GM21360 (cell line): Measurements from ENCODE around the gene SUSD4.

ENCODE experiments used
- ATAC-seq: cut with Tn5 transposase; IDR thresholded peaks from one replicate; pipeline ENCODE4 v1.9.1; 2021; ENCODE audit warnings: mild to moderate bottlenecking, moderate library complexity; ENCODE audit not compliant: unreplicated experiment

SUSD4 gene

DNA sequence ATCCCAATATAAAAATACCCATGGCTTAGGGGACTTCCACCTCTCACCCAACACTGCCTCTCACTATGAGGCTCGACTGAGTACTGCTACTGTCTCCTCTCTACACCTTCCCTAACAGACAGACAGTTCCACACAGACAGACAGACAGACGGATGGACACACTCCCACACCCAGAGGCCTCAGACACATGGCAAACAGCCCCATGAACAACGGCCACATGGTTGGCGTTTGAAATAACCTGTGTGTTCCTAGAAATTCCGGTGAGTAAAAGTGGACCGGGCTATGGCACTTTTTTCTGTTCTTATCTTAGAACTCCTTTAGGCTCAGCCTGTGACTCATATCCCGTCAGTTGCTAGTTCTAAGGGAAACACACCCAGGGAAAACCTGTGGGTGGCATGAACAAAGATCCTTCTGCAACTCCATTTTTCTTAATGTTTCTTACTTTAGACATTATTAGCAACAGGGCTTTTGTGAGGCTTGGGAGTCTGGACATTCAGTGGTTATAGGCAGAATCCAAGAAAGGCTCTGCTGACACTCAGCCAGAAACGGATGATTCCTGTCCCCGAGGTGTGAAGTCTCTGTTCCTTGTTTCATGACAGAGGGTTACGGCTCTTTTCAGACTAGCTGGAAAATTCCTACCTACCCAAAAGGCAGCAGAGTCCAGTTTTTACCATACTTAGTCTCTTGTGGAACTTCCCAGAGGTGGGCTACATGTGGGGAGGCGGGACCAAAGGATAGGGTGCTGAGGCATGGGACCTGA, 130.4 kb downstream of the SUSD4 start:
- ATAC-seq, result no peak

DNA sequence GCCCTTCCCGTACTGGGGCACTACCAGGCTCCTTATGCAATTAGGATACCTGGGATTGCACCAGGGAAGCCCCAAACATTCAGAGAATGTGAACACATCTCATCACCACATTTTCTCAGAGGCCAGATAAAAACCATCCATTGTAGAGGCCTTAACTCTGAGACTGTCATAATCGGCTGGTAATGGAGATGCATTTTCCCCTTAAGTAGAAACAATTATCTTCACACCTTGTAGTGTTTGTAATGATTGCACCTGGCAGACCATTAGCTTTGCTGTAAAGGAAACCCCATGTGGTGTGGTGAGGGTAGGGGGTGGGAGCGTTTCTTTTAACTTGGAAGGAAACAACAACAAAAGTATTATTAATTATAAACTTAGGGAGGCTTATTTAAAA, 131.0 kb downstream of the SUSD4 start:
- ATAC-seq, result no peak

DNA sequence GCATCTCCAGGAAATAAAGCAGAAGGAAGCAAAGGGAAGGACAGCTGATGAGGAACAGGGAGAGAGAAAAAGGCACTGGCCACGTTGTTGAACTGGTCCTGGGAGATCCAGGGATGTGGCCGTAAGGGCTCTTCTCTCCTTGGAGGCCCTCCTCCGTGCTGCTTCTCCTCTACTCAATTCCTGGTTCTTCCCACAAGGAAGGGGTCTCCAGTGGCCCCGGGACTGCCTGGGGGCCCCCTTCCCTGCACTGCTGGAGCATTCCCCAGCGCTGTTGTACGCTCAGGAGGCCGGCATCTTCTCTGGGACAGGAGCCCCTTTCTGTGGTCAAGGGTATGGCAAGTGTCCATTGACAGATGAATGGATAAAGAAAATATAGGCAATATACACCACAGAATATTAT, 132.4 kb downstream of the SUSD4 start:
- ATAC-seq, result no peak

DNA sequence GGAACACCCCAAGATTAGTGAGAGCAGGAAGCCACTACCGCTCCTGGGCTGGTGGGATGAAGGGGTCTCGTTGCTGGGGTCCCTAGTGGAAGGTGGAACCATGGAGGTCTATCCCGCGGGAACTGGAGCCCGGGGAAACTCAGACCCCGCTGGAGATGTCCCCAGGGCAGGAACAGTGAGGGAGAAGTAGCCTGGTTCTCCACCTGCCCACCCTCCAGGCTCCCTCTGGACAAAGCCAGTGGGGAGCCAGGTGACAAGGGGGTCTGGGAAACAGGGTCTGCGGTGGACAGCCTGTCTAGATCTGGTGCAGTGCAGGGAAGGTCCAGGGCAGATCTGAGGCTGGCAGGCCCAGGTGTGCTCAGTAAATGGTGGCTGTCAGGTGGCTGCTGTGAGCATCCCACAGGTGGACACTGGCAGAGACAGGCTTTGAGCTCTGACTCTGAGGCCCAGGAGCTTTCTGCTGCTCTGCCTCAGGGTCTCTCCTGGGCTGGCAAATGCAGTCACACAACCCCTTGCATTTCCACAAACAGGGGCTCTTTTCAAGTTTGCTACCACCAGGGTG, 132.9 kb downstream of the SUSD4 start:
- no peak for ATAC-seq

DNA sequence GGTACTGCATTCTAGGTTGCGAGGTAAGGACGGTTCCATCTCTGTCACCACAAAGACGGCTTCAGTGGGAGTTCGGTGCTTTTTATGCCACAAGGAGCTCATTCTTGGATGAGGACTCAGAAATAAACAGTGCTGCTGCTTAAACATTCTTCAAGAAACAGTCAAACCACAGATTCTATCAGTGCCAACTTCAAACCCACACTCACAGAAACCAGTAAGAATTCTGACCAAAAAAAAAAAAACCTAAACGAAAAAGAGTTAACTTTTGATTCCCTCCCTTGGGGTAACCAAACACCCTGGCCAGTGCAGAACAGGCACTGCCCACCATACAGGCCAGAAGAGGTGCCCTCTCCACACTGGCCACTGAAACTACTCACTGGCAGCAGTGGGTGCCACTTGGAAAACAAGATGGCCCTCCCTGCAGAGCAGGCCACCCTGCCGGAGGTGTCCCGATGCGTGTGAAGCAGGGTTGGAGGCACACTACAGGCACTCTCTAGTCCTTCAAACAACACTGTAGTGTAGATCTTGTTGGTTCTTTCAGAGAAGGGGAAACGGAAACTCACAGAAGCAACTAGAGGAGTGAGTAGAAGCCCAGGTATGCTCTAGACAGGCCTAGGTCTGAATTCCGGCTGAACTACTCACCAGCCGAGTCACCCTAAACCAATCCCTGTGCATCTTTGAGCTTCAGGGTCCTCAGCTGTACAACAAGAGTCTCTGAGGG, 133.7 kb downstream of the SUSD4 start:
- ATAC-seq, result no peak

DNA sequence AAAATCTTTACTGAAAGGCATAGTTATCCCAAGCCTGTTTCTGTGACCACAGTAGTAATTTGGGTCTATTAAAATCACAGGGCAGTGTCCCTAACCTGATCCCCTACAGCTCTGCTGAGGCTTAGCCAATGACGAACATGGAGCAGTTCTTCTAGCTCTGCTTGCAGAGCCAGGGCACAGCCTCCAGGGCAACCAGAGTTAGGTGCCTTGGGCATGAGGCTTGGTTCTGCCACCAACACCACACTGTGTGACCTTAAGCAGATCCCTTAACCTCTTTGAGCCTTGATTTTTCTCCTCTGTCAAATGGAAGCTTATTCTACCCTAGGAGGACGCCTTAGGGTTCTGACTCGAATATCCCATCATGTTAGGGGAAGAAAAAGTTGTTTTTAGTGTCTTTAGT, 134.2 kb downstream of the SUSD4 start:
- no peak for ATAC-seq

DNA sequence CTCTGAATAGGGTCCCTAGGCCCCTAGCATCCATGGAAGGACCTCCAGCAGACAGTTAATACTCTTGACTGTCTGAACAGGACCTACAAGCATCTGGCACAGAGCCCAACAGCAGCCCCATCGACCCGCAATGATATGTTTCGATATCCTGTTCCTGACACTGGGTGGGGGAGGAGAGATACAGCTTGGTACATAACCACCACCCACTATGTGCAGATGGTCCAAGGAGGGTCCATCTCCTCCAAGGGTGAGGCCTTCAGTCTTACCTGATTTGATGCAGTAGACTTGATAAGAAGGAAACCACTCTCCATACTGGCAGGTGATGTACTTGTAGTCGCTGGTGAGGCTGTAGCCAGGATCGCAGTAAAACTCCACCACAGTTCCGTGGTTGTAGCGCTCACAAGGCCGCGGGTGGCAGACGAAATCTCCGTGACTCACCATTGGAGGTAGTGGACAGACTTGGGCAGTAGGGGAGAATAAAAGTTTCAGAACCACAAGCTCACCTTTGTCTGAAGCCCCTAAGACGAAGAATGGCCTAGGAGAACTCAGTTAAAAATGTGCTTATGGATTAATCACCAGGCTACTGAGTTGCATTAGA, 134.9 kb downstream of the SUSD4 start:
- ATAC-seq, result no peak

DNA sequence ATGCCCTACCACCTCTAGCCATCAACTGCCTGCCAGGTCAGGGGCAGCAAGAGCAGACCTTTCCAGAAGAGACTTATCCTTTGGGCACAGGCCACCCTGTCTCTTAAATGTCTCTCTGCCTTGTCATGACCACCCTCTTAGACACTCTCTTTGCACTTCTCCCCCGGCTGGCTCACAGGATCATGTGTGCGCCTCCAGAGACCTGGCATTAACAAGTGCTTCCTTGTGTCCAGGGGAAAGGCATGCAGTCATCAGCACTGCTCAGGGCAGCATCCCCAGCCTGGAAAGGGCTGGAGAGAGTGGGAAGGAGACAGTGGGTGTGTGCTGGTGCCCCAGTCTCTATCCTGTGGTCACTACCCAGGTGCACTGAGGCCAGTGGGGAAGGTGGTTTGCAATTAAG, 135.8 kb downstream of the SUSD4 start:
- no peak for ATAC-seq

DNA sequence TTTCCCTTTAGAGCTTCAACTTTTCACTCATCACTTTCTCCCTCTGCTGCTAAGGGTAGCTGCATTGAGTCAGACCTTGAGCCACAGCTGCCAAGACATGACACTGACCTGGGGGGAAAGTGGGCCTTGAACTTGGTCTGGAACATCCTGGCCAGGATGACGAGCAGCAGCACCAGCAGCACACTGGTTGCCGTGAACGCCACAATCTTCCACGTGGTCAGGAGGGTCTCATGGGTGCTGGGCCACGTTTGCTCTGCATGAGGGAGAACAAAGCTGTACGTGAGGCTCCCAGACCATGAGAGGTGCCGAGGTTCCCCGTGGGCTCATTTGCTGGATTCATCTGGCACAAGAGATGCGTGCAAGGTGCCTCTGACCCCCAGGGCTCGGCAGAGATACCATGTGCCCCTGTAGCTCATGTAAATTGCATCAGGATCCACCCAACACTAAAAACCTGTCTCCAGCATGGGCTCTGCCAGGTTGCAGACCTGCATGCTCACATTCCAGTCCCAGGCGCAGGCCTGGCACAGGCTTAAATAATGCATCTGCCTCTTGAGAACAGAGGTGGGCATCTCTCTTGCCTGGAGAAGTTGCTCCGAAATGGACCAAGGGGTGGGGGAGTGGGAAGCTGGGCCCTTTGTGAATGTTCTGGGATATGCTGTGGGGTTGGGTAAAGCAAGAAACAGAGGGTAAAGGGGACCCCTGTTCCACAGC, 136.3 kb downstream of the SUSD4 start:
- ATAC-seq, result no peak

DNA sequence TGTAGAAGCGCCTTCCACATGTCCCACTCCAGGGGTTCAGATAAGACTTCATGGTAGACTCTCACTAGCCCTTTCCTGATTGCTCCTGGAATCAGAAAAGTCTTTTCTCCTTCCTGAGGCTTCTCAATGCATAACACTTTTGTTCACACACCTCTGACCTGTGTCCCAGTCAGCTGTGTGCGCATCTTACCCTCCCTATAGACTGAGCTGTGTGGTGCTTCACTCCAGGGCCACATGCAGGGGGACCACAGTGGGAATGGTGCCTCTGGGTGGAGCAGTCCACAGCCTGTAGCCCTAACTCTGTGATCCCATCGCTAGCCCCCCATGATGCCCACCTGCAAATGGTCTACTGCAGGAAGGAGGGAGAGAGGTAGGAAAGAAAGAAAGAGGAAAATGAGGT, 136.9 kb downstream of the SUSD4 start:
- no peak for ATAC-seq

DNA sequence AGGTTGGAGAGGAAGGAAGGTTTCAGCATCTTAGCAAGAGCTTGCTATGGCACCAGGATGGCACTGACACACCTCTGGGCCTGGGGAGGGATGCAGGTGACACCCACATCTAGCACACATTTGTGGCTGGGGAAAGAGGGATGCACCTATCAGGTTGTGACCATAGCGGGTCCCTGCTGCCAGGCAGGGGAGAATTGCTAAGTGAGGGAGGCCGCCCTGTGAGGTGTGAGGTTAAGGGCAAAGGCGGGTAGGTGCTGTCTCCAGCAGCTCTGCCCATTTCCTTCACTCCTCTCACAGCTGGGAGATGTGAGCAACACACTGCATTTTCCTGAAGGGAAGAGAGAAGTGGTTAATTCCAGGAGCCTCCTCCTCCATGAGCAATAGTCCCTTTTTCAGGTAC, 137.7 kb downstream of the SUSD4 start:
- no peak for ATAC-seq

DNA sequence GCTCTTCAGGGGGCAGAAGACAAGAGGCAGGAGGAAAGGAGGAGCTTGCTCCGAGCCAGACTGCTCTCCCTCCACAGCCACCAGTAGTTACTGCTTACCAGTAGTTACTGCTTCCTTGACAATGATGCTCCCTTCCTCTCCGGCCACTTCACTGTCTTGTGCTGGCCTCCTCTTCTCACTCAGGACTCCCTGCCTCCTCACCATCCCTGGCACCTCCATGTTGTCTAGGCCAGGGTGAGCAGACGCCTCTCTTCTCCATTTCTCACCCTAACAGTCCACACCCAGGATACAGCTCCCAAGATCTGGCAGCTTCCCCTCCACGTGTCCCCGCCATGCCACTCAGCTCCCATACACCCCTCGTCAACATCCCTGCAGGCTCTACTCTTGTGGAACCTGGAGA, 138.5 kb downstream of the SUSD4 start:
- no peak for ATAC-seq

DNA sequence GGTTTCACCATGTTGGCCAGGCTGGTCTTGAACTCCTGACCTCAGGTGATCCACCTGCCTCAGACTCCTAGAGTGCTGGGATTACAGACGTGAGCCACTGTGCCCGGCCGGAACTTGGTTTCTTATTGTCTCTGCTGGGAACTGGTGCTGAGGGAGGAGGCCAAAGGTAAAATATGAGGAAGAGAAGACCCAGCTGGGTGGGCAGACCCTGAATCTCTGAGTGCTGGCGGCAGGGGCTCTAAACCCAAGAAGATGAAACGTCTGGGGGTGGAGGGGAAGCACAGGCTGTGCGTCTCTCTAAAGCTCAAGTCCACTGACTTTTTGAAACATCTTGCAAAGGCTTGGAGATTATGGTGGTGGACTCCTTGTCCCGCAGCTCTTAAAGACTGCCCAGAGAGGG, 138.9 kb downstream of the SUSD4 start:
- no peak for ATAC-seq

DNA sequence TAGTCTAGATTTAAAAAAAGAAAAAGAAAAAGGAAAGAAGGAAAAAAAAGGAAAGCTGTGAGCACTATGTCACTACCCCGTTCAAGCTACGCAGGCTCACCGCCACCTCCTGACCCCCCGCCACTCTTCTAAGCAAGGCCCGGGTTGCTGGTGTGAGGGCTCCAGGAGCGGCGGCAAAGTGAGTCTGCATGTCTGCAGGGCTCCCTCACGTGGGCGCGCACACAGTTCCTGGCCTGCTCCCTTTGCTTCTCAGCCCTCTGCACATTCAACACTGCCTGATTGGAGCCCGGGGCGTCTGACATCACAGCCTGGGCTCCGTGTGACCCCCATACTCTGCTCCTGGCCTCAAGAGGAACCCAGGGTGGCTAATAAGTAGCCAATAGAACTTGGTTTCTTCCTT, 139.5 kb downstream of the SUSD4 start:
- no peak for ATAC-seq

DNA sequence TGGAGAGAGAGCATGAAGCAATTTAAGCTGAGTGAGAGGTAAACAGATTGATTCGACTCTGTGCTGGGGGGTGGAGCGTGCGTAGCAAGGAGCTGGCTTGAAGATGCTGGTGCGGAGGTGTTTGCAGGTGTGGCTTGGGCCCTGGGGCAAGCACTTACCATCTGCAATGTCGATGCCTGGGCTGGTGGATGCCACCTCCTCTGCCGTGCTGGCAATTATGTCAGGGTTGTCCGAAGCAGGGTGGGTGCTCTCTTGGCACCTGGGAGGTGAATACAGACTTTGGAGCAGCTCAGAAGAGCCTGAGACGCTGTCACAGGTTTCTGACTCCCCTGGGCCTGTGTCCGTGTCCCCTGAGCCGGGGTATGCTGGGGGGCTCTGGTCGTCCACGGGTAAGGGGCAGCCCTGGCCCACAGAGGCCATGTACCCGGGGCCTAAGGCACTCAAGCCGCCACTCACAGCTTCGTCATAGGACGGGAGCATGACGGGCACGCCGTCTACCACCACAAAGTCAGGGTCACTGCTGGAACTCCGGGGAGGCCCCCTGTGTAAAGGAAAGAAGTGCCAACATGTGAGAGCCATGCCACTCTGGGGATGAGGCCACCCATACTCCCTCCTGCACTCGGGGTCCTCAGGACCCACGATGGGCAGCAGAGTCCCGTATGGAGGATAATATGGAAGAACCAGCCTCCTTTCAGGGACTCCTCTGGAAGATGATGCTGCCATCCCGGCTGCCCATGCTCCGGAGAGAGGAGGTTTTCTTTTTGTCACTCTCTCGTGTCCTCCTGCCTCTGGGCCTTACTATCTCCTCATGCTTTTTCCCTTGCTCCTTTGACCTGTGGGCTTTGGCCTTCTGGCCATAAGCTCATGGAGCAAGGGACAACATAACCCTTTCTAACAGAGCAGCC, 140.6 kb downstream of the SUSD4 start:
- ATAC-seq, result no peak

DNA sequence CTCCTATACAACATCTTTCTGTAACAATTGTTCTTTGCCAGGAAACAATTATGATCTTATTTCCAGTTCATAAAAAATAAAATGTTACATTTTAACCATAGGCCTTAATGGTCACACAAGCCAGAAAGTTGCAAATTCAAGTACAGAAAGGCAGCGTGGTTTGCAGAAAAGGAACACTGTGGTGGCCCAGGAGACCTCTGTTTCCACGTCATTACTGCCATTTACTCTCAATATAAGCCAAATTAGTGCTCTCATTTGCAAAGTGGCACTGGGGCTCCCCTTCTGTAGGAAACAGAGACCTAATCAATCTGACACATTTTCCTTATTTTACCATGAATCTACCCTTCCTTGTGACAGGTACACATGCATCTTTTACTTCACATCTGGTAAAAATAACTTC, 141.6 kb downstream of the SUSD4 start:
- ATAC-seq, result no peak

DNA sequence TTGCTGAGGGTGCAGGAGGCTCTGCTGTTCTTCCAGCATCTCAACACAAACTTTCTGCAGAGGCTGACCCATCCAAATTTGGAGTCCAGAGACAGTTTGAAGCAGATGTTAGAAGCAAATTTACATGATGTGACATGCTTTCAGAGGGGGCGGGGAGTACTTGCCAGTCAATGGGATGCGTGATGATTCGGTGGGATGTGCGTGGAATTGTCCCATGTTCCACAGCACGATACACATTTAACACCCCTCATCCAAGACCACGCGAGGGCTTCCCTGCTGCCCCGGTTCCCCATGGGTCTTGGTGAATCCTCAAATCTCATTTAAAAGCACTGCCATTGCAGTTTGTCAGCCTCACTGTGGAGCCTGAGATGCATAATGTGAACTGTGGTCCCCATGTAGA, 142.3 kb downstream of the SUSD4 start:
- ATAC-seq, result no peak

DNA sequence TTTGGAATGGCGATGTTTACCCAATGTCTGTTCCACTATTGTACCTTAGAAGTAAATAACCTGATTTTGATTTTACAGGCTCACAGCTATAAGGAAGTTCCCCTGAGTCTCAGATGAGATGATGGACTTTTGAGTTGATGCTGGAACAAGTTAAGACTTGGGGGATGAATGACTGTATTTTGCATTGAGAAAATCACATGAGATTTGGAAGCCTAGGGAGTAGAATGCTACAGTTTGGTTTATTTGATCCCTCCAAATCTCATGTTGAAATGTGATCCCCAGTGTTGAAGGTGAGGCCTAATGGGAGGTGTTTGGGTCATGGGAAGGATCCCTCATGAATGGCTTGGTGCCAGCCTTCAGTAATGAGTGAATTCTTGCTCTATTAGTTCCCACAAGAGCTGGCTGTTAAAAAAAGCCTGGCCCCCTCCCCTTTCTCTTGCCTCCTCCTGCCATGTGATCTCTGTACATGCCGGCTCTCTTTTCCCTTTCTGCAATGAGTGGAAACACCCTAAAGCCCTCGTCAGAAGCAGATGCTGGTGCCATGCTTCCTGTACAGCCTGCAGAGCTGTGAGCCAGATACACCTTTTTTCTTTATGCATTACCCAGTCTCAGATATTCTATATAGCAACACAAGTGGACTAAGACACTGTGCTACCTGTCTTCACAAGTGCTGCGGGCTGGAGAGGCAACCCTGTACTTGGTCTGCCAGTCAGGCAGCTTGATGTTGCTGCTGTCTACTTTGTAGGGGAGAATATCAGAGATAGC, 143.9 kb downstream of the SUSD4 start:
- ATAC-seq, result no peak

DNA sequence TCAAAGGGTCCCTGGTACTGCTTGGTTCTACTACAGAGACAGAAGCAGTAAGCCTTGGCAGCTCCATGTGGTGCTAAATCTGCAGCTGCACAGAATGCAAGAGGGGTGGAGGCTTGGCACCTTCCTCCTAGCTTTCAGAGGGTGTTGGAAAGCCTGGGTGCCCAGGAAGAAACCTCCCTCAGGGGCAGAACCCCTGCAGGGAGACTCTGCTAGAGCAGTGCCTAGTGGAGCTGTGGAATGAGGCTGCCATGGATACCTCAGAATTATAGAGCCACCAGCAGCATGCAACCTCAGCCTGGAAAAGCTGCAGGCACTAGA, 144.7 kb downstream of the SUSD4 start:
- no peak for ATAC-seq

DNA sequence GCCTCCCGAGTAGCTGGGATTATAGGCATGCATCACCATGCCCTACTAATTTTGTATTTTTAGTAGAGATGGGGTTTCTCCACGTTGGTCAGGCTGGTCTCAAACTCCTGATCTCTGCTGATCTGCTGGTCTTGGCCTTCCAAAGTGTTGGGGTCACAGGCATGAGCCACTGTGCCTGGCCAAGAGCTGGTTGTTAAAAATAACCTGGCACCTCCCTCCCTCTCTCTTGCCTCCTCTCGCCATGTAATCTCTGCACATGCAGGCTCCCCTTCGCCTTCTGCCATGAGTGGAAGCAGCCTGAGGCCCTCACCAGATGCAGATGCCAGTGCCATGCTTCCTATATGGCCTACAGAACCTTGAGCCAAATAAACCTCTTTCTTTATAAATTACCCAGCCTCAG, 146.2 kb downstream of the SUSD4 start:
- no peak for ATAC-seq
